Measurements from ENCODE around the gene HSPA12B. TPM values are rescaled to one million over a fixed set of nuclear protein-coding genes. Genes with fewer than 3 reads are reported as not detected.

The HSPA12B gene
- total RNA-seq, 6 donors from 2014 or later: 18.4 to 53.7 (median 21.5) TPM

- peaks cover 0 to 6% (median 2%) of the 10 kb centered on the region in 4 donors for H3K9me3 ChIP-seq
- TF ChIP-seq POLR2AphosphoS5 (IDR thresholded peaks at IDR 0.05) (no peak), POLR2A (IDR thresholded peaks at IDR 0.05) (no peak)
- DNase-seq: no peak
- no peaks in the 10 kb centered on the region for H3K36me3 ChIP-seq
- H3K27ac ChIP-seq: no peak overlapping the region
- H3K27me3 ChIP-seq: no peaks in the 10 kb centered on the region
- no peak overlapping the region for H3K4me3 ChIP-seq
- ATAC-seq (ENCODE audit: low FRiP score in 2 of 2): peak in 1 of 2 donors; percentile 3
- H3K4me1 ChIP-seq: no peaks in the 10 kb centered on the region
- 94 to 96% methylated on average over 4 to 20 of the region's 23 CpGs for WGBS, 2 donors
These were observed 39.7 kb upstream of the HSPA12B start for GRCh38 chr20:3692706-3693294.

- 90 to 96% methylated on average over 7 to 13 of the region's 13 CpGs for WGBS, 2 donors
- H3K9me3 ChIP-seq: peaks cover 0 to 6% (median 2%) of the 10 kb centered on the region in 4 donors
- no peak overlapping the region for H3K27ac ChIP-seq
- no peaks in the 10 kb centered on the region for H3K36me3 ChIP-seq
- no peaks in the 10 kb centered on the region for H3K4me1 ChIP-seq
- DNase-seq (no peak), ATAC-seq (ENCODE audit: low FRiP score in 2 of 2) (no peak)
- H3K4me3 ChIP-seq: no peak overlapping the region
- TF ChIP-seq EP300 (IDR thresholded peaks at IDR 0.05) (no peak), POLR2AphosphoS5 (IDR thresholded peaks at IDR 0.05) (no peak), CTCF (IDR thresholded peaks at IDR 0.05) (no peak), POLR2A (IDR thresholded peaks at IDR 0.05) (no peak)
- H3K27me3 ChIP-seq: no peaks in the 10 kb centered on the region
These were observed 39.1 kb upstream of the HSPA12B start for GRCh38 chr20:3693376-3693775.

GRCh38 chr20:3694864-3695263 is 37.6 kb upstream of the HSPA12B start:
- ATAC-seq (ENCODE audit: low FRiP score in 2 of 2): no peak
- 89 to 96% methylated on average over 5 of the region's 5 CpGs for WGBS, 2 donors
- H3K4me3 ChIP-seq: no peak overlapping the region

GRCh38 chr20:3696200-3696599 is 36.3 kb upstream of the HSPA12B start:
- TF ChIP-seq EP300 (IDR thresholded peaks at IDR 0.05) (no peak), POLR2AphosphoS5 (IDR thresholded peaks at IDR 0.05) (no peak), POLR2A (IDR thresholded peaks at IDR 0.05) (no peak), CTCF (IDR thresholded peaks at IDR 0.05) (no peak)

More at GRCh38 chr20:3694864-3695263, 37.6 kb upstream of the HSPA12B start:
- TF ChIP-seq POLR2A (IDR thresholded peaks at IDR 0.05): no peak
- no peak for TF ChIP-seq CTCF (IDR thresholded peaks at IDR 0.05)
- TF ChIP-seq POLR2AphosphoS5 (IDR thresholded peaks at IDR 0.05): no peak
- no peak for TF ChIP-seq EP300 (IDR thresholded peaks at IDR 0.05)
- Histone ChIP-seq H3K4me1 (no peaks in the 10 kb centered on the region), H3K36me3 (no peaks in the 10 kb centered on the region), H3K27ac (no peak overlapping the region), H3K27me3 (no peaks in the 10 kb centered on the region), H3K9me3 (peaks cover 0 to 6% (median 2%) of the 10 kb centered on the region in 4 donors)
- no peak for DNase-seq

GRCh38 chr20:3696745-3697587 is 35.5 kb upstream of the HSPA12B start:
- Histone ChIP-seq H3K27ac (no peak overlapping the region), H3K27me3 (no peaks in the 10 kb centered on the region), H3K36me3 (no peaks in the 10 kb centered on the region), H3K9me3 (peaks cover 0 to 6% (median 2%) of the 10 kb centered on the region in 4 donors), H3K4me3 (no peak overlapping the region), H3K4me1 (no peaks in the 10 kb centered on the region)
- TF ChIP-seq CTCF (IDR thresholded peaks at IDR 0.05): no peak
- no peak for TF ChIP-seq POLR2AphosphoS5 (IDR thresholded peaks at IDR 0.05)
- no peak for TF ChIP-seq EP300 (IDR thresholded peaks at IDR 0.05)
- TF ChIP-seq POLR2A (IDR thresholded peaks at IDR 0.05): no peak
- 88 to 91% methylated on average over 4 to 13 of the region's 15 CpGs for WGBS, 2 donors
- ATAC-seq (ENCODE audit: low FRiP score in 2 of 2): no peak
- no peak for DNase-seq

More at GRCh38 chr20:3696200-3696599, 36.3 kb upstream of the HSPA12B start:
- WGBS, 2 donors: 80 to 100% methylated on average over 1 of the region's 1 CpG
- H3K4me1 ChIP-seq: no peaks in the 10 kb centered on the region
- DNase-seq (no peak), ATAC-seq (ENCODE audit: low FRiP score in 2 of 2) (no peak)
- H3K4me3 ChIP-seq: no peak overlapping the region
- no peak overlapping the region for H3K27ac ChIP-seq
- no peaks in the 10 kb centered on the region for H3K36me3 ChIP-seq
- H3K9me3 ChIP-seq: peaks cover 0 to 6% (median 2%) of the 10 kb centered on the region in 4 donors
- no peaks in the 10 kb centered on the region for H3K27me3 ChIP-seq

All from upper lobe of left lung (tissue), 6 donors.